SK-N-SH treated with all-trans-retinoic acid at 6 μM for 48 hours (cell line): ENCODE results near the gene ARHGAP22.

Experiments
- ARNTL ChIP-seq: fragments of 450-650 bp; formaldehyde crosslinking; IDR thresholded peaks from 2 replicates; pipeline ENCODE4 v1.5.0; 2020; ENCODE audit warnings: low read depth, mild to moderate bottlenecking, moderate library complexity, borderline replicate concordance
- ESRRG ChIP-seq: fragments of 250-450 bp; sonication (Bioruptor Pico); IDR thresholded peaks from 2 replicates; pipeline ENCODE4 v1.6.1; 2021; ENCODE audit warnings: mild to moderate bottlenecking
- ISL1 ChIP-seq: fragments of 250-450 bp; sonication (Bioruptor Pico); IDR thresholded peaks from 2 replicates; pipeline ENCODE4 v2.1.2; 2022; ENCODE audit warnings: mild to moderate bottlenecking, moderate library complexity
- RARB ChIP-seq: fragments of 250-450 bp; sonication (Bioruptor Pico); IDR thresholded peaks from 2 replicates; pipeline ENCODE4 v1.8.0; 2021; ENCODE audit warnings: mild to moderate bottlenecking, moderate library complexity
- ZFP30 ChIP-seq: fragments of 450-650 bp; formaldehyde crosslinking; IDR thresholded peaks from 2 replicates; pipeline ENCODE4 v1.5.0; 2022; ENCODE audit warnings: mild to moderate bottlenecking, moderate library complexity
- ZNF70 ChIP-seq: fragments of 450-650 bp; formaldehyde crosslinking; IDR thresholded peaks from 2 replicates; pipeline ENCODE4 v1.5.0; 2020; ENCODE audit warnings: mild to moderate bottlenecking, moderate library complexity
- TF ChIP-seq, protein P1 (sequence below): fragments of 250-450 bp; sonication (Bioruptor Pico); IDR thresholded peaks from 2 replicates; pipeline ENCODE4 v1.8.0; 2020; ENCODE audit warnings: mild to moderate bottlenecking, moderate library complexity, borderline replicate concordance

DNA sequence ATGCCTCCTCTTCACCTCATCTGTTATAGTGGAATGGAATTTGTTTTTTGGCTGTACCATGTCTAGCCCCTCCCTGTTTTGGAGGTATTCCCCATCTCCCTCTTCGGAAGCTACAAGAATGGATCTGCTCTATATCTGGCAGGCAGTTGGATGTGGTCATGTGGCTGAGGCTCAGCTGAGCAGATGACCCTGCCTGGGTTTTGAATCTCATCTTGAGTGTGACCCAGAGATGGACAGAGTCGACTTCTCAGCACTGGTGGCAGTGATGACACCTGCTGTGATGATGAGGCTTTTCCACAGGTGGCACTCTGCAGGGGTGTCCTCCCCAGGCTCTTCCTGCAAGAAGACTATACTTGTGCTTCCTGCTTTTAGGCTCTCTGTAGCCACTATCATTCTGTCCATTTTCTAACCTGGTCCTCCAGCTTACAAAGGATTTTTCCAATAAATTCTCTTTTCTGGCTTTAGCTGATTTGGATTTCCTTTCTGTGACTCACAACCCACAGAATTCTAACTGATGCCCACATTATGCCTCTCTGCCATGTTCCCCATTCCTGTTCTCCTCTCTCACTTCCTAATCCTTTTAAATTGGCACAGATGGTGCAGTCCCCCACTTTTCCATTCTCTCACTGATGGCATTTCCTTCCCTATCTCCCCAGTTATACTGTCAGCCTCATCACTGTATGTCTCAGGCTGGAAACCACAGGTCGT is 7.5 kb upstream of the ARHGAP22 start:
- TF ChIP-seq ZNF70 (CRISPR knock-in tag) (no peak), ZFP30 (no peak), ISL1 (CRISPR knock-in tag) (no peak), ARNTL (no peak), ESRRG (no peak), RARB (CRISPR knock-in tag) (no peak)
- TF ChIP-seq, protein P1, sequence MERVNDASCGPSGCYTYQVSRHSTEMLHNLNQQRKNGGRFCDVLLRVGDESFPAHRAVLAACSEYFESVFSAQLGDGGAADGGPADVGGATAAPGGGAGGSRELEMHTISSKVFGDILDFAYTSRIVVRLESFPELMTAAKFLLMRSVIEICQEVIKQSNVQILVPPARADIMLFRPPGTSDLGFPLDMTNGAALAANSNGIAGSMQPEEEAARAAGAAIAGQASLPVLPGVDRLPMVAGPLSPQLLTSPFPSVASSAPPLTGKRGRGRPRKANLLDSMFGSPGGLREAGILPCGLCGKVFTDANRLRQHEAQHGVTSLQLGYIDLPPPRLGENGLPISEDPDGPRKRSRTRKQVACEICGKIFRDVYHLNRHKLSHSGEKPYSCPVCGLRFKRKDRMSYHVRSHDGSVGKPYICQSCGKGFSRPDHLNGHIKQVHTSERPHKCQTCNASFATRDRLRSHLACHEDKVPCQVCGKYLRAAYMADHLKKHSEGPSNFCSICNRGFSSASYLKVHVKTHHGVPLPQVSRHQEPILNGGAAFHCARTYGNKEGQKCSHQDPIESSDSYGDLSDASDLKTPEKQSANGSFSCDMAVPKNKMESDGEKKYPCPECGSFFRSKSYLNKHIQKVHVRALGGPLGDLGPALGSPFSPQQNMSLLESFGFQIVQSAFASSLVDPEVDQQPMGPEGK (CRISPR knock-in tag): no peak
